Medulla oblongata (tissue), 1 donor: Measurements from ENCODE around the gene ZNF530.

Source experiments
- DNase-seq: peaks from one replicate; pipeline ENCODE4 v3.0.0-alpha.2; 2015; ENCODE audit errors: extremely low spot score

ZNF530 gene

DNA sequence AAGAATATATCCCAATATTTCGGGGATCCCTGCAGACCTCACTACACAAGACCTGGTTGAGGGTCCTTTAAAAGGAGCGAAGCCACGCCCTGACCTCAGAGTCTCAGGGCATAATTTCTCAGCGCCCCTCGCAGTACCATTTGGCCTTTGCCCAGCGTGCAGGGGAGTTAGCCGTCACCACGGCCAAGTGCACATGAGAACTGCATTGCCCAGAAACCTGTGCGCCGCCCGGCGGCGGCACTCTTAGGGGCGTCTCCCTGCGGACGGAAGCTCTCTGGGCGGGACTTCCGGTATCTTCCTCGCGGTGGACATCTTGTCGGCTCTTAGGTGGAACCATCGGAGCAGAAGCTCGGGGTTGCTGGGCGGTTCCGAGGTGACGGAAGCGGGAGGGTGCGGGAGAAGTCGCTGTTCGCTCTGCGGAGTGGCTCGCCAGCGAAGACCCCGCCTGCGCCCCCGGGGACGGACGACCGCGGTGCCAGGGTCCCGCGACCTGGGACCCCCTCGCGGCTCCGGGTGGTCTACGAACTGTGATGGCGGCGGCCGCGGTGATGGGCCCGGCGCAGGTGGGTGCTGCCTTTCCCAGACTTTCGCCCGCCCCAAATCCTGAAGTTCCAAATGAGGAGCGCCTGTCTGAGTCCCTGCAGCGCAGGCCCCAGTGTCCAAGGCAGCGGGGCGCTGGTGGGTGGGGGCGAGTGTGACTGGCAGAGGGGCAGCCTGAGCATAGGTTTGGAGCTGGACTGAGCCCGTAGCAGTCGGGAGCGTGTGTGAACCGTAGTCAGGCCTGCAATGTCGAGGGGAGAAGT, 14.5 kb downstream of the ZNF530 start, which contains the start of gene ZNF134:
Gene ZNF134 (plus strand): TSS at position 302 of the 803 bp plus-strand sequence. CDS start 5,227 bp downstream, outside the sequence.
- peak; percentile 91 for DNase-seq

DNA sequence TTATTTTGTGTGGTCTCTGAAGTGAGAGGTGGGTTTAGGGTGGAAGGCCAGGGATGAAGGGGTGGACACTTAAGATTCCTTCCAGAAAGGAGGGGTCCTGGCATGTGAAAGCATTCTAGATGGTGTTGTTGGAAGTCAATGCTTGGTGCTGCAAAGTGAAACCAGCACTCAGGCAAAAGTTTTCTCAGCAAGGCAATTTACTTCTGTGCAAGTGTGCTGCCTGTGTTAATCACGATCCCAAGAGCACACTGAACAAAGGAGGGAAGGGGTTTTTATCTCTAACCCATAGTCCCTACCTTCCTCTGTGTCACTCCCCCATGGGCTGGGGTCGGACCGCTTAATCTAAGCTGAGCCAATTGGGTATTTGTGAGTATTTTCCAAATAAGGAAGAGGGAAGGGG, 15.7 kb downstream of the ZNF530 start:
- no peak for DNase-seq

DNA sequence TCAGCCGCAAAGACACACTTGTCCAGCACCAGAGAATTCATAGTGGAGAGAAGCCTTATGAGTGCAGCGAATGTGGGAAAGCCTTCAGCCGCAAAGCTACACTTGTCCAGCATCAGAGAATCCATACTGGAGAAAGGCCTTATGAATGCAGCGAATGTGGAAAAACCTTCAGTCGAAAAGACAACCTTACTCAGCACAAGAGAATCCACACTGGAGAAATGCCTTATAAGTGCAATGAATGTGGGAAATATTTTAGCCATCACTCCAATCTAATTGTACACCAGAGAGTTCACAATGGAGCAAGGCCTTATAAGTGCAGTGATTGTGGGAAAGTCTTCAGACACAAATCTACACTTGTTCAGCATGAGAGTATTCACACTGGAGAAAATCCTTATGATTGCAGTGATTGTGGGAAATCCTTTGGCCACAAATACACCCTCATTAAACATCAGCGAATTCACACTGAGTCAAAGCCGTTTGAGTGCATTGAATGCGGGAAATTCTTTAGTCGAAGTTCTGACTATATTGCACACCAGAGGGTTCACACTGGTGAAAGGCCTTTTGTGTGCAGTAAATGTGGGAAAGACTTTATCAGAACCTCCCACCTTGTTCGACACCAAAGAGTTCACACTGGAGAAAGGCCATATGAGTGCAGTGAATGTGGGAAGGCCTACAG, 21.1 kb downstream of the ZNF530 start:
- no peak for DNase-seq

DNA sequence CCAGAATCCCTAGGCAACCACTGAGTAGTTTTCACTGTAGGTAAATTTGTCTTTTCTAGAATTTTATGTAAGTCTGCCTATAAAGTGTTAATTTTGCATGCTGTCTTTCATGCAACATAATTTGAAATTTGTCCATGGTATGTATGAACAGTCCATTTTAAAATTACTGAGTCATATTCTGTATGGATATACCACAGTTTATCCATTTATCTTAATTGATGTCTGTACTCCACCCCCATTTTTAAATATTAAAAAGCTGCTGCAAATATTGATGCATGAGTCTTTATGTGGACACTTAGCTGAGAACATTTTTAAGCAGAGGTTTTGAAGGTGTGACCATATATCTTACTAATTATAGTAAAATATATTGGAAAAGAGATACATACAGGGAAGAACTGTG, 23.4 kb downstream of the ZNF530 start:
- no peak for DNase-seq

DNA sequence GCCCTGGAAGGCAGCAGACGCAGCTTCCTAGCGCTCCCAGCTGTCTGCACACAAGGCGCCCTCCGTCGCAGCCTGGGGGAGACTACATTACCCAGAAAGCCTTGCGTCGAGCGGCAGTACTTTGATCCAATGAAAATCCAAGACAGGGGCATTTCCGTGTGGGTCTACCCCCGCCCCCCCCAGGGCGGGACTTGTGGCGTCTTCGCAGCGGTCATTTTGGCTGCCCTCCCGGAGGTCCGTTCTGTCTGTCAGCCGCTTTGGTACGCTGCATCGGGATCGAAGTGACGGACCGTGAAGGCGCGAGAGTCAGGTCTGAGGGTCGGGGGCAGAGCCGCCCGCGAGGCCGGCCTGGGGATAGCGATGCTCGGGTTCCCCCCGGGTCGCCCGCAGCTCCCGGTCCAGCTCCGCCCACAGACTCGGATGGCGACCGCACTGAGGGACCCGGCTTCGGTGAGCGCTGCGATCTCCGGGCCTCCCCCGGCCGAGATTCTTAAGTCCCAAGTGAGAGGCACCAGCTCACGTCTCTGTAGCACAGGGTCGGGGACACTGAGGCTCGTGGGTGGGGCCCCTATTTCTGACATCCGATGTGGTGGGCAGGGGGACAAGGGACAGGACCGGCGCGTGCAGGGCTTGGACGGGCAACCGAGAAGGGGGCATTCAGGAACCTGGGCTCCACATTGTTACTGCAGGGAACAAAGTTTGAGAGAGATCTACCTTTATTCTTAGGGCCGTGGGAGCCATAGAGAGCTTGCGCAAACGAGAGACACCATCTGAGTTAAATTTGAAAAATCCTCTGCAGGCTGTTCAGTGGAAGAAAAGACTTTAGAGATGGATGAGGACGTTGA, 33.5 kb downstream of the ZNF530 start, which contains the start of gene ZNF211:
Gene ZNF211 (plus strand): TSS at position 182 of the 845 bp plus-strand sequence. CDS start 179 bp downstream, at position 361.
- DNase-seq: peak; percentile 98

DNA sequence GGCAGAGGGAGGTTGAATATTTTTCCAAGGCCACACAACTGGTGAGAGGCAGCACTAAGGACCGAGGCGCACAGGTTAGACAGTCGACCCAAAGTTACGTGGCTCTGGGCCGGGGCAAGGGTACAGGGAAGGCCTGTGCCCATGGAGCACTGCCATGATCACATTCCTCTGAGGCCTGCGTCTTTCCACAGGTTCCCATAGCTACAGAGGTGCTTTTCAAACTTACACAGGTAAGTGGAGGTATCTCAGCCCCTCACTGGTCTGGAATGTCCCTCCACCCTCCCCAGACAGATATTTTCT, 34.1 kb downstream of the ZNF530 start:
- DNase-seq: no peak

DNA sequence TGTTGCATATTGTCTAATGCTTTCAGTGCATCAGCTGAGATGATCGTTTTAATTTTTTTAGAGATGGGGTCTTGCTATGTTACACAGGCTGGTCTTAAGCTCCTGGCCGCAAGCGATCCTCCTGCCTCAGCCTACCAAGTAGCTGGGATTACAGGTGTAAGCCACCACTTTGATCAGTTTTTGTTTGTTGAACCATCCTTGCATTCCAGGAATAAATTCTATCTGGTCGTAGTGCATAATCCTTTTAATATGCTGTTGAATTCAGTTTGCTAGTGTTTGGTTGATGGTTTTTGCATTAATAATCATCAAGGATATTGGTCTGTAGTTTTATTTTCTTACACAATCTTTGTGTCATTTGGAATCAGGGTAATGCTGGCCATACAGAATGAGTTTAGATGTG, 37.7 kb downstream of the ZNF530 start:
- DNase-seq: no peak

DNA sequence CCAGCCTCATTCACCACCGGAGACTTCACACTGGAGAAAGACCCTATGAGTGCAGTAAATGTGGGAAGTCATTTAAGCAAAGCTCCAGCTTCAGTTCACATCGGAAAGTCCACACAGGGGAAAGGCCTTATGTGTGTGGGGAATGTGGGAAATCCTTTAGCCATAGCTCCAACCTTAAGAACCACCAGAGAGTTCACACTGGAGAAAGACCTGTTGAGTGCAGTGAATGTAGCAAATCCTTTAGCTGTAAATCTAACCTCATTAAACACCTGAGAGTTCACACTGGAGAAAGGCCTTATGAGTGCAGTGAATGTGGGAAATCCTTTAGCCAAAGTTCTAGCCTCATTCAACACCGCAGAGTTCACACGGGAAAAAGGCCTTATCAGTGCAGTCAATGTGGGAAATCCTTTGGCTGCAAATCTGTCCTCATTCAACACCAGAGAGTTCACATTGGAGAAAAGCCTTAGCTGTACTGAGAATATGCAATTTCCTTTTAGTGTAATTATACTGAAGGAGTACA, 42.1 kb downstream of the ZNF530 start:
- no peak for DNase-seq

DNA sequence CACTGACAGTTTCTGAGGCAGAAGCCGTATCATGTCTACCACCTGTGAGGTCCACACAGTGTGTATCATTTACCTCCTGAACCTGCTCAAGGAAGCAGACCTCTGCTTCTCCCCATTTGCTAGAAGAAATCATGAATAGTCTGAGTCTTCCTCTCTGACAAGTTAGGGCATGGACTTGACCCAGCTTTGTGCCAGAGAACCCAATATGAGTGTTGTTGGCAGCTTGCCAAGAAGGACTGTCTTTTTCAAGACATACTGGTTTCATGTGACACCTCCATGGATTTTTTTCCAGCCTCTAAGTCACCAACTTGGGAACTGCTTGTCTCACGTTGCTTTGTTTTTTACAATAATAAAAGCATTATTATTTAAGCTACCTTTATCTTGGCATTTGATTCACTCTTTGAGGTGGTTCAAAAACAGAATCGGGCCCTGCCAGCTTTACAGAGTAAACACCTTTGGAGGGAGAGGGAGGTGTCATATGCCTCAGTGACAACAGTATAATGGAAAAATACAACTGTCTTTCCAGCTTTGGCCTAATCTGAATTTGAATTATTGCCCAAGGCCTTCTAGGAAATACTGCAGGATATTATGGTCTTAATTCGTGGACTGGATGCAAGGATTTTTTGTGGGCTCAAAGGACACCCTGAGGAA, 42.8 kb downstream of the ZNF530 start:
- no peak for DNase-seq

DNA sequence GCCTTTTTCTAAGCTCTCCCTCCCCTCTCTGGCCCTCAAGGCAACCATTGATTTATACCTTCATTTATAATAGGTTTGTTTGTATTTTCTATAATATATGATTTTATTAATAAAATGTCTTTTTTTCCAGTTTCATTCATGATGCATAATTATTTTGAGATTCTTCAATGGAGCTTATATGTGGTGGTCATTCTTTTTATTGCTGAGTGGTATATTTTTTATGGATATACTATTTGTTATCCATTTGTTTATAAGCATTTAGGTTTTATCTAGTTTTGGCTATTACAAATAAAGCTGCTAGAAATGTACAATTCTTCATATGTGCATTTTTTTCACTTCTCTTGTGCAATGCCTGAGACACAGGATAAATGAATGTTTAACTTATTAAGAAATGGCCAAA, 44.0 kb downstream of the ZNF530 start:
- no peak for DNase-seq

DNA sequence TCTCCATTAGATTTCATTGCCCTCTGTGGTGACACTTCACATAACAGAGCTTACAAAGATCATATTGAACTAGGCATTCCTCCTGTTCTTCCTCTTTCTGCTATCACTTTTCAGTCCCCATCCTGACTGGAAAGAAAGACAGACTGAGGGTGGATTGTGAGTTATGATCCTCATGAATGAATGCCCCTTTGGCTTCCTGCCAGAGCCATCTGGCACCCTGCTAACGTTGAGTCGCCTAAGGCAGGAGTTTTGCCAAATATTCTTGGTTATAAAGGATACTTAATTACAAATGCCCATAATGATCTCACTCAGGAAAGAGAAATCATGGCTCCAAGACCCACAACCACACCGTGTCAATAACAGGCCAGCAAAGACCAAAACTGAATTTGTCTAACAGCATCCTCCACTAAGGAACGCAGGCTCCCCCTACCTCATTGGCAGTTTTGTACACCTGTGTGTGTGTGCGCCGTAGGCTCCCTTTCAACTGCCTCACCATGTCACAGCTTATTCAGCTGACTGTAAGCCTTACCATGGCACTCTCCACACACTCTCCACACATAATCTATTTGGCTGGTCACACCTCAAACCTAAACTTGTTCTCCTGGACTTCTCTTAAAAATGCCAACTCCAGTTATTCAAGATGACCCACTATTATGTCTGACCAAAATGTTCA, 48.8 kb downstream of the ZNF530 start:
- peak; percentile 7 for DNase-seq

DNA sequence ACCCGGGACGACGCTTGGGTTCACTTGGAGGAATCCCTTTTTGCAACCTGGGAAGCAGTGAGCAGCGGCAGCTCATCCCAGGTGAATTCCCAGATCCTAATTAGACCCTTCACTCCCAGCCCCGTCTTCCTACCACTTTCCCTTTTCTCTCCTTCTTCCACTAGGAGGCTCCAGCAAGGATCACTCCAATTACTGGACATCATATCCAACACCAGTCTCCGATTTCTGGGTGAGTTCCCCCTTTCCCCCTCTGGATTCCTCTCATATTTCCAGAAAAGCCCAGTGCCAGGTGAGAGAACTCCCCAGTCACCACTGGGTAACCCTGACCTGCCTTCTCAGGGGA, 51.9 kb downstream of the ZNF530 start:
- DNase-seq: no peak

DNA sequence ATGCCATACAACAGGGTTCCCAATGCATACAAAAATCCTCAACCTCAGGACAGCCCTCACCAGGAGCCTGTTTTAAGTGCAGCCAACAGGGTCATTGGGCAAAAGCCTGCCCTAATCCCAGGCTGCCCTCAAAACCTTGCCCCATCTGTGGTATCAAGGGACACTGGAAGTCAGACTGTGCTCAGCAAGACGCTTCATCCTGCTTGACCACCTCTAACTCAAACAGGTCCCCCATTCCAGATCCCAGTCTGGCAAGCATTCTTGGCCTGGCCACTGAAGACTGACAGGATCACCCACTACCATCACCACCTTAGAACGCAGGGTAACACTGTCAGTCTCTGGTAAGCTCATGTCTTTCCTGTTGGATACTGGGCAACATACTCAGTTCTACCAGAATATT, 54.0 kb downstream of the ZNF530 start:
- no peak for DNase-seq

DNA sequence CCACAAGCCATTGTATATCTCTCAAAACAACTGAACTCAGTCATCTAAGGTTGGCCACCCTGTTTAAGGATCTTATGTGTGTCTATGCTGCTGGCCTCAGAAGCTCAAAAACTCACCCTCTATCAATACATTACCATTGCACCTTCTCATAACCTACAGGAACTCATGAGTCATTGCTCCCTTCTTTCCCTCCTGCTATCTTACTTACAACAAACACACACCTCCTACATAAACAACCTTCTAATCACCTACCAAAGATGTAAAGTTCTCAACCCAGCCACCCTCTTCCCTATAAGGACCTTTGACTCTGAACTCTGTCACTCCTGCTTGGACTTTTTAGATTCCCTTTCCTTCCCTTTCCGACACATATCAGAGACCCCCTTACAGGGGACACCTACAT, 55.8 kb downstream of the ZNF530 start:
- no peak for DNase-seq

DNA sequence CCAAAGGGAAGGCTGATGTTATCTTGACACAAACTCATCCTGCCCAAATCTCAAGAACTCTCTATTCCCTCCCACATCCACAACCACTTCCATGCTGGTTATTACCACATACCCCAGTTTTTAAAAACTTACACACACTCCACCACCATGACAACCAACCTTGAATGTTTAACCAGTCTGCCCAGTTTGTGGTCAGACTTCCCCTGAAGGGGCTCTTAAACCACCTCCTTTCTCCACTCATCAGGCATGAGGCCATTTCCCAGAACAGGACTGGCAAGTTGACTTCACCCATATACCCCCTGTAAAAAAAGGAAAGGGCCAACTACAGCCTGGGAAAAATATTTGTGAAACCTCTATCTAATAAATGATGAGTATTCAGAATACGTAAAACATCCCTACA, 56.7 kb downstream of the ZNF530 start:
- no peak for DNase-seq
